Dedifferentiated amniotic fluid mesenchymal stem cell (primary cell): ENCODE measurements around the gene UTY.

Experiments used
- DNase-seq: peaks from one replicate; pipeline ENCODE4 v3.0.0-alpha.2; 2016; ENCODE audit errors: extremely low spot score

Gene UTY

GRCh38 chrY:13479828-13480227, at the start of gene UTY:
Gene UTY (minus strand): TSS chrY:13480033. CDS start chrY:13479665, 368 bp downstream.
- no peak for DNase-seq

GRCh38 chrY:13520474-13520873, 40.6 kb upstream of the UTY start:
- no peak for DNase-seq

- DNase-seq = no peak
Observed at GRCh38 chrY:13501215-13501614, 21.4 kb upstream of the UTY start.

GRCh38 chrY:13493737-13494136, 13.9 kb upstream of the UTY start:
- no peak for DNase-seq

- no peak for DNase-seq
Observed at GRCh38 chrY:13492408-13492807, 12.6 kb upstream of the UTY start.

GRCh38 chrY:13488738-13489137, 8.9 kb upstream of the UTY start:
- no peak for DNase-seq

- no peak for DNase-seq
Observed at GRCh38 chrY:13479121-13479711, 617 bp downstream of the UTY start.

- no peak for DNase-seq
Observed at GRCh38 chrY:13478126-13478785, 1.6 kb downstream of the UTY start.

- DNase-seq = no peak
Observed at GRCh38 chrY:13474997-13475396, 4.8 kb downstream of the UTY start.

- DNase-seq = no peak
Observed at GRCh38 chrY:13451572-13451971, 28.3 kb downstream of the UTY start.

- no peak for DNase-seq
Observed at GRCh38 chrY:13450596-13451130, 29.2 kb downstream of the UTY start.

GRCh38 chrY:13445566-13445965, 34.3 kb downstream of the UTY start:
- DNase-seq = no peak

- no peak for DNase-seq
Observed at GRCh38 chrY:13443146-13443545, 36.7 kb downstream of the UTY start.

GRCh38 chrY:13440811-13441210, 39.0 kb downstream of the UTY start:
- DNase-seq = no peak

GRCh38 chrY:13435968-13436937, 43.6 kb downstream of the UTY start:
- DNase-seq = no peak

GRCh38 chrY:13435206-13435967, 44.4 kb downstream of the UTY start:
- DNase-seq = no peak

GRCh38 chrY:13432293-13433025, 47.4 kb downstream of the UTY start:
- DNase-seq = no peak

- no peak for DNase-seq
Observed at GRCh38 chrY:13429551-13429950, 50.3 kb downstream of the UTY start.

GRCh38 chrY:13423281-13423732, 56.5 kb downstream of the UTY start:
- DNase-seq = no peak

- no peak for DNase-seq
Observed at GRCh38 chrY:13416869-13417661, 62.8 kb downstream of the UTY start.
